ENCODE measurements around the gene KCNQ1.

KCNQ1 gene

DNA sequence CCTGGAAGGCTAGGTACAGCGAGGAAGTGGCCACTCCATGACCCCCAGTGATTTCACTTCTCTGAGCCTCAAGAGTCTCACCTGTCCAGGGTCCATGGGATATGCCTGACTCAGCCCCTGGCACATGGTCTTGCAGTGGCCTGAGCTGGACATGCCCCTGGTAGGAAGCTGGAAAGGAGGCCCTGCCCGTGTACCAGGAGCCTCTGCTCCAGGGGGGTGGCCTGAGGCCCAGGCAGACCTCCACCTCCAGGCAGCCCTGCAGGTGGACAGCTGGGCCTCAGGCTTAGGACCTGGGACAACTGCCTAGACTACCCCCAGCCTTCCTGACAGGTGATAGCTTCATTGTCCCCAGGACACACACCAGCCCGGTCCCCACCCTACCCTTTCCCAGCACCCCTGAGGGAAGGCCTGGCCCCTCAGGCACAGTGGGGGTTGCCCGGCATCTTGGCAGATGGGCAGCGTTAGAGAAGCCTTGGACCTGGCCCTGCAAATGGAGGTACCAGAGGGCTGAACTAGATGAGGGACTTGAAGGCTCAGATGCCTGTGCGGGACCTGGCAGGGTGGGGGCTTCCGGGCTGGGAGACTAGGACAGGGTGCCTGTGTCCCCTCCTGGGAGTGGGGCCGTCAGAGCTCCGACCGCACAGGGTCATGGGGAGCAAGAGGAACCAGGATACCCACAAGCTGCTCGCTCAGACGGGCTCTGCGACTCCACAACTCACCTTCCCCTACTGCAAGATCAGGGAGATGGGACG is 387.1 kb downstream of the KCNQ1 start:
- DNase-seq = no peak

DNA sequence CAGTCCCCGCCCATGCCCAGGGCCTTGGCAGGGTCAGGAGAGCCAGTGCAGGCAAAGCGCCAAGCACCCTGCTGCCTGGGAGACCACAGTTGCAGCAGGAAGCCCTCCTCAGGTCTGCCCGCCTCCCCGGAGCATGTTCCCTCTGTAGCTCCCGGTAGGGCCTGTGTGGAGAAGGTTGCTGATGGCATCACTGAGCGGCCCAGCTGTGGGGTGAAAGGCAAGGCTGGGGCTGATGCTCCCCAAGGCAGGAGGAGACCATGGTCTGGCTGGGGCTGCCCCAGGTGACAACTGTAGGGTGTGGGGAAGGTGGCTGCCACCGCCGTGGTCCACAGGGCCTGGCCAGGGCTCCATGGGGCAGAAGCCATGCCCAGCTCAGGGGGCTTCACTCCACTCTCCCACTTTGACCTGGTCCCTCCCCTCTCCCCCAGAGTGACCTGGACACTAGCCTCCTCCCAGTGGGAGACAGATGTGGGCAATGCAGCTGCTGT is 387.8 kb downstream of the KCNQ1 start:
- DNase-seq = no peak

DNA sequence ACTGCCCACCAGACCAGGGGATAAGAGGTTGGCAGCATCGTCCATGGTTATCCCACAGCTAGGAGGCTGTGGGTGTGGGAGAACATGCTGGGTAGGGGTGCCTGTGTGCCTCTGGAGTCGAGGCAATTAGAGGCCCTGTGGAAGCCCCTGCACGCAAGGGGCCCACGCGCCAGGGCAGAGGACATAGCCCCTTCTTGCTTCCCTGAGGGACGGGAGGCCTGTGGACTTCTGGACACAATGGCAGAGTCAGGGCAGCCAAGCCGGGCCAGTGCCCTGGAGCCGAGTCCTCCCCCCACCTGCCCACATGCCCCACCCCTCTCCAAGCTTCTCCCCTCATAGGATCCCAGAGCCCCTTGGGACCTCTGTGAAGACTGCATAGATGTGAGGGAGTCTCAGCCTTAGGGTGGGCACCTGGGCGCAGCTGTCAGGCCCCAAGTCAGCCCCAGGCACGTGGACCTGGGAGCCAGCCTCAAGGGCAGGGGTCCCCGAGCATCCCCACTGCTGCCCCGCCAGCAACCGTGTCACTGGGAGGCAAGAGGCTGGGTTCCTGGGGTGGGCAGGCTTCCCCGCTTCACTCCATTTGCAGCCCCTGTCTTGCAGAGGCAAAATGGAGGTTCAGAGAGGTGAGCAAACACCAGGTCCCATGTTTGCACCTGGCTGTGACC is 388.4 kb downstream of the KCNQ1 start:
- no peak for DNase-seq

DNA sequence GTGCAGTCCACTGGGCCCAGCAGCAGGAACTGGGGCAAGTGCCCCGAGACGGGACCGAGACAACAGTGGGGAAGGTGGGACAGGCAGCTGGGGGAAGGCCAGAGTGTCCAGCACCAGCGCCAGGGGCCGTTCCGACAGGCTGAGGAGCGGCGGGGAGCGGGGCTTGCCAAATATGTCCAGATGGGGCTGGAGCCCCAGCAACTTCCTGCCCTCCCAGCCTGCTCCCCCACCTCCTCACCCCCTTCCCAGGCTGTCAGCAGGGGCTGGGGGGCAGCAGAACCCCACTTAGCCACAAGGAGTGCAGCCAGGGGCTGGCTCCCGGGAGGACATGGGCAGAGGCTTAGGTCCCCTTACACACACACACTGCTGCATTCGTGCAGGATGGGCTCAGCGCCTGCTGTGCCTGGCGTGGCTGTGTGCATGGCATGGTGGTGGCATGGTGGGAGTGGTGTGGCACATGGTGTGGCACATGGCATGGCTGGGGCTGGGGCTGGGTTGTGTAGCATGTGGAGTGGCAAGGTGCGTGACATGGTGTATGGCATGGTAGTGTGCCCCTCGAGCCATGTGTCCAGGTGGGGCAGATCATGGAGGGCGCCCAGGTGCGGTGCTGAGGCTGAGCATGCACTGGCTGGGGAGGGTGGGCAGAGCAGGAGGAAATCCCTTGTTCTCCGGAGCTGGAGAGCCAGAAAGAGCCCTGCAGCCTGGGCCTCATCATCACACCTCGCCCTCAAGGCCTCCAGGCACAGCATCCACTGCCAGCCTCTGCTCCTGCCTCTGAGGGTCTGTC is 389.1 kb downstream of the KCNQ1 start:
- no peak for DNase-seq

DNA sequence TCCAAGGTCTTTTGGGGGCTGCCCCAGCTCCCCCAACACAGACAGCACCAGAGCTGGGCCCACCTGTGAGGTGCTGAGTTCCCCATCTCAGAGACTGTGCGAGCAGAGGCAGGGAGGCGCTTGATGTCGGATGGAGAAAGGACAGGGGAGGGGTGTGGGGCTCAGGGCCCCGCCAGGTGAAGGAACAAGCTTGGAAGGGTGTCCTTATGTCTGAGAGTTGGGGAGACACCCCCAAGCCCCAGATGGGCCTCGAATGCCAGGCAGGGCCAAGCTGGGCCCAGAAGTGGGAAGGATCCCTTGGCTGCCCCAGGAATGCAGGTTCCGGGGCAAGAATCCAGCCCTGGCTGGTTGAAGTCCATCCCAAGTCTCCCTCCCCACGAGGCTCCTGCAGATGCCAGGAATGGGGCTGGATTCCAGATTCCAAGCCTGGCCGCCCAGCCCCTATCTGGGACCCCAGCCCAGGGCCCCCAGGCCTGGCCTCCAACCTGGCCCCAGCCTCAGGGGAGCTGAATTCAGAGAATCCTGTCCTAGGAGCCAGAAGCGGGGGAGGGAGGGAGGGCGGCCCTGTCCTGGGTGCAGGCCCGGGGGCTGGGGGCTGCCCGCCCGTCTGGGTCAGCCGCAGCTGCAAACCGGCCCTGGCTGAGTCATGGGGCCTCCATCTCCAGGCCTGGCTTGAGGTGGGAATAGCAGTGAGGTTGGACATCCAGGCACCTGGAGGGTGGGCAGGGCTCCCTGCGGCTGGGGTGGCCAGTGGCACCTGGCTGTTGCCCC is 389.9 kb downstream of the KCNQ1 start:
- peak; percentile 61 for DNase-seq

DNA sequence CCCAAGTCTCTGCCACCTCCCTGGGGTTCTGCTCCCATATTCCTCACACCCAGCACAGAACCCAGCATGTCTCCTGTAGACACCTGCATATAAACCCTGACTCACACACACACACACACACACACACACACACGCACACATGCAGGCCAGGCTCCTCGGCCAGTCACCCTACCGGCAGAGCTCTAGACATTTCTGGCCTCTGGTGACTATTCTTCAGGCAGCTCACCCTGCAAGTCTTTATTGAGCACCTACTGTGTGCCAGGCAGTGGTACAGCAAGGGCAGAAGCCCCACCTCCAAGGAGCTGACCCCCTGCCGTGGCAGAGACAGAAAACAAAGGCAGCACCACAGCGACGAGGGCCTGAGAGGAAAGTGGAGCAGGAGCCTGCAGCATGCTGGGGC is 390.5 kb downstream of the KCNQ1 start:
- DNase-seq = no peak

DNA sequence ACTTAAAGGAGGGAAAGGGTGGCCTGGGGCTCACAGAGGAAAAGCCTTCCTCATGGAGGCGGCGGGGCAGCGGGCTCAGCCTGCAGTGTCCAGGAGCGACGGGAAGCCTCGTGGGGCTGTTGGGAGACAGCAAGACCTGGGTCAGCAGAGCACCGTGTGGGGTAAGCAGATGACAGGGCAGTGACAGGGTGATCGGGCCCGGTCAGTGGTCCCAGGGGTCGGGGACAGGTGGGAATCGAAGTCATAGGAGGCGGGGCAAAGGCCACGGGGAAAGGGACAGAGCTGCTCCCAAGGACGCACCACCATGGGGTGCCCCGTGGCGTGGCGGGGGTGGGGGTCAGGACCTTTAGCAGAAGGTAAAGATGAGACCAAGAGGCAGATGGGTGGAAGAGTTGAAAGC is 390.9 kb downstream of the KCNQ1 start:
- DNase-seq = no peak

DNA sequence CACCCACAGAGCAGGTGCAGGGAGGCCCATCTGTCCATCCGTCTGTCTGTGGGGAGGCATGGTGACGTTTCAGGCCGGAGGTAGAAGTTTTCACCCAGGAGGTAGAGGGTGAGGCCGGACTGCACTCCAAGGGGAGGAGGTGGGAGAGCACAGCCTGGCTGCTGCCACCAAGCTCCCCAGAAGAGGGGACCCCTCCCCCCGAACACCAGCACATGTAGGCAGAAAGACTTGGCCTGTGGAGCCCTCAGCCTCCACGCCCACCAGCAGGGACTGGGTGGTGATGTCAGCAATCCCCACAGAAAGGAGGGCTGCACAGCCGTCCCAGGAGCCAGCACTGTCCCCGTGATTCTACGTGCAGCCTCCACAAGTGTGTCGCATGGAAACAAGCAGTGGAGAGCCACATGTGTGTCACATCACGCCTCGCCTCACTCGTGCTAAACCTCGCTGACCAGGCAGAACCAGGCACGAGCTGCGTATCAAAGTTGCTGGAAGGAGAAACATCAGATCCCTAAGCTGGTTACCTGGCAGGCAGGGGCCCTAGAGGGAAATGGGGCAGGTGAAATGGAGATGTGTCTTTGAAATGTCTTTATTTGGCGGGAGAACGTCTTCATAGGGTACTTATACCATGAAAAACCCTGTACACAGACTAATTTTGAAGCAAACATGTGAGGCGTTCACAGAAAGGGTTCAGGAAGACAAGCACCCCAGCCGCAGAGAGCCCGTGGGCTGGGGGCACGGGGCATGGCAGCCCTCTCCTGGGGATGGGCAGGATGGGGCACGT is 391.7 kb downstream of the KCNQ1 start:
- DNase-seq = no peak

DNA sequence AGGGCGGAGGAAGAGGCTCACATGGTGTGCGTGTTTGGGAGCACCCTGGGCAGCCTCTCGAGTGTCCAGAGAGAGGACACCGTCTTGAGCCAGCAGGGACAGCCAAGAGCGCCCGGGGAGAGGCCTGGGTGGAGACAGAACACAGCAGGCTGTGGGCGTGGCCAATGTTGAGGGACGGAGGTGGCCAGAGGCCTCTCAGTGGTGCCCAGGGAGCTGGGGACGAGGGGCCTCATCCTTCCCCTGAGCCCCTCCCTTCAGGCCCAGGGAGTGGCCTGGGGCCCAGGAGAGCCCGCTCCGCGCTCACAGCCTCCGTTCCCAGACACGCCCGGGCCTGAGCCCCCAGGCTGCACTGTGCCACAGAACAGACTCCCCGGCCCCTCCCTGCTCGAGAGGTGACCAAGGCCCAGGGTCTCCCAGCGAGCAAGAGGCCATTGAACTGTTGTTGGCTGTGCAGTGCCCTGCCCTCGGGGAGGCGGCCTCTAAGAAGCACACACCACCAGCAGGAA is 392.3 kb downstream of the KCNQ1 start:
- peak; percentile 77 for DNase-seq

DNA sequence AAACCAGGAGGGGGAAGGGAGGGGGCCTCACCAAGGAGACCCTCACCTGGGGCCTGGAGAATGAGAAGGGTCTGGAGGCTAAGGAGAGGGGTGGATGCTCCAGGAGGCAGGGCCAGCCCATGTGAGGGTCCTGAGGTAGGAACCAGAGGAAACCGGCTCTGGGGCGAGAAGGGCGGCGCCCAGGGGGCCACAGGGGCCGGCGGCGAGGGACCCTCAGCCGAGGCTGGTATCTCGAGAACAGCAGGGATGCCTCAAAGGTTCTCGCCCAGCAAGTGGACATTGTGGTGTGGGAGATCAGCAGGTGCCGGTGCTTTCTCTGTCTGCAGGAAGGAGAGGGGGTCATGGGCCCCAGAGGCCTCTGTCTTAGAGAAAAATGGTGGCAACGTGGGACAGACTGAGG is 392.8 kb downstream of the KCNQ1 start:
- no peak for DNase-seq

DNA sequence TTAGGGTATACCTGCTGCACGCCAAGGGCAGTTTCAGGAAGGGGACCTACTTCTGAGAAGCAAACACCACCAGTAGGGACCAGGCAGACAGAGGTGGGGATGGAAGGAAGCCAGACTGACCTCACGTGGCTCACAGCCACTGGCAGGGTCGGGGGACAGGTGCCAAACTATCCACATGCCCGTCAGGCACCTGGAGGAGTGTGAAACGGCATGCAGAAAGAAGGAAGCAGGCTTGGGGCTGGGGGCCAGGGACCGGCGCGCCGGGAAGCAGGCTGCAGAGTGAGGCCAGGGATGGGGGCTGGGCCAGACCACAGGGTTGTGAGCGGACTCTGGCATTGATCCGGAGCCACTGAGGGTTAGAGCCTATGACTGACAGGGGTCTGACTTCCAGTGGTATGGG is 393.3 kb downstream of the KCNQ1 start:
- DNase-seq = no peak

DNA sequence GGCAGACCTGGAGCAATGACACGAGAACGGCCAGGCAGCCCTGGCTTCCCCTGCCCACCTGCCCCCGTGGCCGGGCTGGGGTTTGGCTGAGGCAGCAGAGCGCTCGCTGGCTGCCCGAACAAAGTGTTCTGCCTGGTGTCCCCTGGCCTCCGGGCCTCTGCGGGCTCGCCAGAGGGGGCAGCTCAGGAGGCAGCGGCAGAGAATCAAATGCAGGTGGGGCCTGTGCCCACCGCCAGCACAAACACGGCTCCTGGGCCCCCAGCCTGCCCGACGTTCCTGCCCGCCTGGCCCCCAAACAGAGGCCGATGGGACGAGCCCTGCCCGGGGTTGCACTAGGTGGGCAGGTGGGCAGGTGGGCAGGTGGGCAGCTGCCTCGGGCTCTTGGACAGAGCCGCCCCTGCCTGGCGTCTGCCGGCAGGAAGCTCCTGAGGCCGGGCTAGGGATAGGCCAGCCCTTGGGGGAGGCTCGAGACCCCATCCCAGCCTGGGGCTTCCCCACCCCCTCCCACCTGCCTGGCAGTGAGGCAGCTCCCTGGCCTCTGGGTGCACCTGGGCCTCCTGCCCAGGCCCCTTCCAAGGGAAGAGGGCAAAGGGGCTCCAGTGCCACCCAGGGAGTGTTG is 394.0 kb downstream of the KCNQ1 start:
- DNase-seq = no peak

DNA sequence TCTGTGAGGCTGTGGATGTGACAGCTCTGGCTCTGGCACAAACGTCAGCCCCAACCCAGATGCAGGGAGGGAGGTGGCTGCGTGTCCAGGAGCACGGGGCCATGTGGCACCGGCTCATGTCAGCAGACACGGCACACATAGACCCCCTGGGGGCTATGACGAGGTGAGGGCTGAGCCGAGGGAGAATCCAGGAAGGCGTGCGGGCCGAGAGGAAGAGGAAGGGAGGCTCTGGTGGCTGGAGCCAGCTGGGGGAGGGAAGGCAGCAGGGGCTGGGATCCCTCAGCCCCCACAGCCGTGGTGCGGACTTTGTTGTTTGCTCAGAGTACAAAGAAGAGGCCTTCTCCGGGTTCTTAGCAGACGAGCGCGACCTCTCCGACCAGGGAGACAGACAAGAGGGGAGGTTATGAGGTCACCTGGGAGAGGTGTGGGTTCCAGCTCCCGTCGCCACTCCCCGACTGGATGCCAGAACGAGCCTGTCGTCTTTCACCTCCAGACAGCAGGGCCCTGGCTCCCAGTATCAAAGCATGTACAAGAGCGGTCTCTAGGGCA is 394.7 kb downstream of the KCNQ1 start:
- no peak for DNase-seq

DNA sequence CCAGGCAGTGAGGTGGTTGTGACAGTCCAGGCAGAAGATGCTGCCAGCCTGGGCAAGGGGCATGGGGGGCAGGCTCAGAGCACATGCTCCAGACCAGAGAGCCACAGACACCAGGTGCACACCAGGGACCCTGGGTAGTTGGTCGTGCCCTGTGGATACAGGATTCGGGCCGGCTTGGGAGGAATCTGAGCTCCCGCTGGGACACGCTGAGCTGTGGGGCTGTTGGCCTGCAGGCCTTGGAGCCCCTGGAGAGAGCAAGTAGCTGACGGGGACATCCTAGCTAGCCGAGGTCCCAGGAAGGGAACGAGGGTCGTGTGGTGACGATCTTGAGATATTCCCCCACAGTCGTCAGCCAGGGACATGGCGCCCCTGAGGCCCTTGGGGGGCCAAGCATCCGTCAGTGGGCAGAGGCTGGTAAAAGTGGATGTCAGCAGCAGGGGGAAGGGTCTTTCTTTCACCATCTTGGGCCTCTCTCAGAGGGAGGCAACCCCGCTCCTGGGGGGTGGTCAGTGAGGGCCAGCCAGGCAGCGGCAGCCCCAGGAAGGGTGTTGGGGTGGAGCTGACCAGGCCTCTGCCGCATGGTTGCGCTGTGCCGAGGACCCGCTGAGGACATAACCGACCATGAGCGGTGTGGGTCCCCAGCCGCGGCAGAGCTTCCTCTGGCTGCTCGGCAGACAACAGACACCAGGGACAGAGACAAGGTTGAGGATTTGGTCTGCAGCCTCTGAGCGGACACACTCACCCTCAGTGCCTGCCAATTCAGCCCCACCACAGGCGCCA is 396.8 kb downstream of the KCNQ1 start:
- DNase-seq = no peak

DNA sequence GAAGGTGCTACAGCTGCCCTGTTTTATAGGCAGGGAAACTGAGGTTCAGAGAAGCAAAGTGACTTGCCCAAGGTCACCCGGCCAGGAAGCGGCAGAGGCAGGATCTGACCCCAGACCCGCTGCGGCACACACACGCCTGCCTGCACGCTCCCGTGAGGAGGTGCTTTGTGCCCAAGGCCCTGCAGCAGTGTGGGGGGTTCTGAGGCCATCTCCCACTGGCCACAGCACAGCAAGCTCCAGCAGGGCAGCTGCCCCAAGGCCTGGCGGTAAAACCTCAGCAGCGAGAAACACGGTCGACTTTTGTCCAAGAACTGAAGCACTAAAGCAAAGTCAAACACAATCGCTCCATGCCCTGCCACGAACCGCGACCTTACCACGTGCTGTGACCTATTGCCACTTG is 398.1 kb downstream of the KCNQ1 start:
- DNase-seq = no peak

DNA sequence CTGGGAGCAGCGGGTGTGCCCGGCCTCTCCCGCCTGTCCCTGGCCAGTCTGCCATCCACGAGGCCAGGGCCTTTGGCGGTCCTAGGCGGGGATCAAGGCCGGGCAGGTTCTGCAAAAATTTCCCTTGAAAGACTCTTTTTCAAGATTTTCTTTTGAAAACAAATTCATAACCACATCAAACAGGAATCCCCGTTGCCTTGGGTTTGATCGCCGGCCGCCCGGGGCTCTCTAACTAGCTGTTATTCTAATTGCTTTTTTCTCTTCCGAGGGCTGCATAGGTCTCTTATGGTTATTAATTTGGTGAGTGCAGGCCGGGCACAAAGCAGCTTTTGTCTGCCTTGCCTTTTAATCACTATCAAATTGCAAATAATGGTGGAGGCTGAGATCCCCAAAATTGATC is 398.7 kb downstream of the KCNQ1 start:
- no peak for DNase-seq

DNA sequence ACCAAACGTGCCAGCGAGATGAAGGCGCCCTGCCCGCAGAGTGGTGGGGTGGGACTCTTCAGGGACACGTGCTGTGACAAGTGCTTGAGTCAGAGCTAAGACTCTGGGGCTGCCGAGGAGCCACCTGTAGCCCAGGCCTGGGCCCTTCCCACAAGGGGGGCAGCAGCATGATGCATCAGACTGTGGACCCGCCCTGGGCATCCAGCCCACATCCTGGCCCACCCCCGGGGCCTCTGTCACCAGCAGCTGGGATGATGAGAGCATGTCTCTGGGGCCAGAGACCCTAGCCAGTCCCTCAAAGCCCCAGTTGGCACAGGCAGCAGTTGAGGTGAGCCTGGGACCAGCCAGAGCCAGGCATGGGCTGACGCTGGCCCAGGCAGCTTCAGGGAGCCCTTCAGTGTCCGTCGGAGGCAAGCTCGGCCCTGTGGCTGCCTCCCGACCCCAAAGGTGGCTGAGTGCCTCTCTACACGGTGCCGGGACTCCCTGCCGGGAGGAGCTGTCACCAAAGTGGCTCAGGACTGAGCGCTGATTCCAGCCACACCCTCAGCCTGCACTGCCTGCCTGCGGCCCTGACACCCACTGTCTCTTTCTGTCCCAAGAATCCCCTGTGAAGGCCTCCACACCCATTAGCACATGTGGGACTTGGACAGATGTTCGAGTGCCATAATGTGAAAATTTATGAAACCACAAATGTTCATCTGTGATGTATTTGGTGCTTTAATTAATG is 399.5 kb downstream of the KCNQ1 start:
- DNase-seq = no peak

DNA sequence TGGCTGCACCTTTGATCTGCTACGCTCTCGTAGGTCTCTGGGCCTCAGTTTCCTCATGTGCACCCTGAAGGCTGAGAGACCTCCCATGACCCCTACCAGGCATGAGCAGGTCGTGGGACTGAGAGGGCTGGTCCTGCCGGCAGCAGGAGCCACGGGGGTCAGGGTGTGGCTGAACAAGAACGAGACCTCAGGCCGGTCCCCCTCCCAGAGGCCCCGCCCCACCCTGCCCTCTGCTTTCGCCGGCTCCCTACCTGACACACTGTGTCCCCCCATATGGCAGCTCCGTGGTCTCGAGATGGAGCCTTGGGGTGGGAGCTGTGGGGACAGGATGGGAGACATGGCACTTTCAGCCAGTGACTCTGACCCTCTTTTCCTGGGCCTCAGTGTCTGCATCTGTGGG is 400.2 kb downstream of the KCNQ1 start:
- no peak for DNase-seq

DNA sequence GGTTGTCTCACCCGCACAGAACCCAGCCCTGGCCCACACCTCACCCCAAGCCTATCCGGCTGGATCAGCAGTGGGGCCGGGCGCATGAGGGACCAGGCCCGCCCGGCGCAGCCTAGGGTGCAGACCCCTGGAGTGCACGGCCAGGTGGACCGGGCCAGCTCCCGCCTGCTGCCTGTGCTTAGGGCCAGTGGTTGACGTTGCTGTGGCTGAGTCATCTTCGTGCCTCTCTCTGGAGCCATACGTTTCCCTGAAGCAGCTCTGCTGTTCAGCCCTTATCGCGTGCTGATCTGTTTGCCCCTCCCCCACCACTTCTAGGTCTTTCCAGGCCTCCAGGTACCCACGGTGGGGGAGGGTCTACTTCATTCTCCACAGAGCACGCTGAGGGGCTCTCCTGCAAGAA is 401.2 kb downstream of the KCNQ1 start:
- no peak for DNase-seq

DNA sequence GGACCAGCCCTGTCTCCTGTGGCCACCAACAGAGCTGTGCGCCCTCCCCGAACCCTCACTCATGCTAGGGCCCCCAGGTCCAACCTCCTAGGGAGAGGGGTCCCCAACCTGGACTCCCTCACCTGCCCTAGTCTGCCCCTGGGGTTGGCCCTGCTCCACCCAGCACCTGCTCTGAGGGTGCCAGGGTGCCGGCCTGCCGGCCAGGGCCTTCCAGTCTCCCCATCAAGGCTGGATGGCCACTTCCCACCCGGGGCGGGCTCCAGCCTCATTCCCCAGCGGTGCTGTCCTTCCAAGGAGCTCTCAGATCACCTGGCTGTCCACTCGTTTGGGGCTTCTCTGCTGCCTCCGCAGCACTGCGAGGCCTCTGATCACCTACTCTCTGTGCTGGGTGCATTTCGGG is 401.7 kb downstream of the KCNQ1 start:
- DNase-seq = no peak

All from right hindlimb (tissue), 1 donor.